HCT116 (cell line): Measurements from ENCODE around the gene RBM26. TPM values are rescaled to one million over a fixed set of nuclear protein-coding genes. Genes with fewer than 3 reads are reported as not detected.

ENCODE experiments used
- ATAC-seq: fragments of 200-7000 bp; cut with Tn5 transposase; 2 replicates; pipeline ENCODE4 v1.9.1; 2020; ENCODE audit warnings: mild to moderate bottlenecking, moderate library complexity
- BruUV-seq: library from RNA; stranded (reverse); fragments of 400-500 nt; replicated peaks from 2 replicates; lab custom pipeline; 2021; lab: Mats Ljungman, UMichigan
- CTCF ChIA-PET: fragments of 300-600 bp; sonication (Branson Sonifier 250); formaldehyde crosslinking; loops from one replicate; lab custom pipeline; 2021; ENCODE audit warnings: antibody characterized with exemption; lab: Charles Lee
- POLR2A ChIA-PET: fragments of 300-600, 350-600 bp; sonication (Branson Sonifier 250); formaldehyde crosslinking; loops from one replicate; lab custom pipeline; 2021; ENCODE audit warnings: antibody characterized with exemption; lab: Charles Lee
- RAD21 ChIA-PET, 2 experiments: fragments of 300-600 bp; sonication (Branson Sonifier 250); formaldehyde crosslinking; loops; one replicate each; lab custom pipeline; 2023; ENCODE audit warnings: low total read pairs in 2 of 2; ENCODE audit not compliant: uncharacterized antibody in 2 of 2, unreplicated experiment in 2 of 2, low non-redundant PET in 1 of 2; lab: Charles Lee
- DNase-seq: peaks from one replicate; pipeline ENCODE4 v3.0.0-alpha.2; 2010; ENCODE audit warnings: low read depth, low spot score
- H2AFZ ChIP-seq: fragments of 200-600 bp; shearing (Covaris generic), sonication (generic); 2 replicates; pipeline ENCODE4 v1.6.1; 2017; ENCODE audit warnings: low read depth, mixed run types, mixed read lengths, antibody characterized with exemption, low read length; ENCODE audit not compliant: poor library complexity, severe bottlenecking
- H3K27ac ChIP-seq: 2 replicates; pipeline ENCODE4 v1.5.1; 2012; ENCODE audit warnings: low read depth, low read length
- H3K27me3 ChIP-seq: fragments of 200-600 bp; sonication (generic); 2 replicates; pipeline ENCODE4 v1.6.1; 2016; ENCODE audit warnings: mixed run types, low read length, mixed read lengths; ENCODE audit not compliant: insufficient read depth
- H3K36me3 ChIP-seq, 2 experiments: fragments of 200-500 bp in 1 of 2; fragments of 200-600 bp in 1 of 2; sonication (Bioruptor generic) in 1 of 2; sonication (generic) in 1 of 2; 2 replicates each; pipeline versions ENCODE4 v1.5.1 to v1.6.1; 2014 to 2016; ENCODE audit warnings: low read length in 2 of 2, inconsistent platforms in 1 of 2, mixed read lengths in 1 of 2, mixed run types in 1 of 2; ENCODE audit not compliant: insufficient read depth in 2 of 2, control insufficient read depth in 1 of 2
- H3K4me1 ChIP-seq, 2 experiments: fragments of 200-600 bp in 1 of 2; sonication (generic) in 1 of 2; 2 replicates each; pipeline versions ENCODE4 v1.5.1 to v1.6.1; 2012 to 2017; ENCODE audit warnings: low read length in 2 of 2, inconsistent platforms in 1 of 2, mild to moderate bottlenecking in 1 of 2, mixed read lengths in 1 of 2, mixed run types in 1 of 2, moderate library complexity in 1 of 2; ENCODE audit not compliant: insufficient read depth in 2 of 2, control insufficient read depth in 1 of 2
- H3K4me2 ChIP-seq: fragments of 200-600 bp; sonication (generic); 2 replicates; pipeline ENCODE4 v1.6.1; 2017; ENCODE audit warnings: mixed run types, low read length, mixed read lengths
- H3K4me3 ChIP-seq, 2 experiments: fragments of 200-600 bp in 1 of 2; sonication (generic) in 1 of 2; replicated peaks in 1 of 2; 2 replicates each; pipeline ENCODE4 v1.5.1; 2011 to 2016; ENCODE audit warnings: low read length in 2 of 2, control low read depth in 1 of 2, low read depth in 1 of 2, mild to moderate bottlenecking in 1 of 2, mixed read lengths in 1 of 2, mixed run types in 1 of 2
- H3K79me2 ChIP-seq: fragments of 200-600 bp; sonication (generic); 2 replicates; pipeline ENCODE4 v1.6.1; 2017; ENCODE audit warnings: mild to moderate bottlenecking, mixed run types, low read length, moderate library complexity, mixed read lengths; ENCODE audit not compliant: insufficient read depth
- H3K9ac ChIP-seq: fragments of 200-600 bp; sonication (generic); 2 replicates; pipeline ENCODE4 v1.6.1; 2016; ENCODE audit warnings: low read length, mixed read lengths
- H3K9me2 ChIP-seq: fragments of 200-600 bp; sonication (generic), shearing (Covaris generic); 2 replicates; pipeline ENCODE4 v1.6.1; 2017; ENCODE audit warnings: mixed run types, mild to moderate bottlenecking, moderate library complexity; ENCODE audit not compliant: insufficient read depth
- H3K9me3 ChIP-seq, 2 experiments: fragments of 200-500 bp in 1 of 2; fragments of 200-600 bp in 1 of 2; sonication (Bioruptor generic) in 1 of 2; sonication (generic) in 1 of 2; 2 replicates each; pipeline ENCODE4 v1.6.1; 2014 to 2017; ENCODE audit warnings: low read length in 2 of 2, mixed read lengths in 2 of 2, inconsistent platforms in 1 of 2, low read depth in 1 of 2, mild to moderate bottlenecking in 1 of 2, mixed run types in 1 of 2, moderate library complexity in 1 of 2; ENCODE audit not compliant: control insufficient read depth in 1 of 2, insufficient read depth in 1 of 2
- H4K20me1 ChIP-seq: fragments of 200-600 bp; sonication (generic), shearing (Covaris generic); 2 replicates; pipeline ENCODE4 v1.6.1; 2017; ENCODE audit warnings: mixed run types, mild to moderate bottlenecking, moderate library complexity; ENCODE audit not compliant: insufficient read depth
- CBX3 ChIP-seq: IDR thresholded peaks from 2 replicates; pipeline ENCODE4 v1.6.1; 2012; ENCODE audit warnings: low read depth
- CEBPB ChIP-seq: IDR thresholded peaks from 2 replicates; pipeline ENCODE4 v1.6.1; 2012; ENCODE audit warnings: low read depth
- EGR1 ChIP-seq: IDR thresholded peaks from 2 replicates; pipeline ENCODE4 v1.6.1; 2012; ENCODE audit warnings: low read depth
- EZH2 ChIP-seq: fragments of 200-600 bp; sonication (generic); IDR thresholded peaks from 2 replicates; pipeline ENCODE4 v1.6.1; 2017; ENCODE audit warnings: antibody characterized with exemption, mixed run types
- FOSL1 ChIP-seq: IDR thresholded peaks from 2 replicates; pipeline ENCODE4 v1.6.1; 2012; ENCODE audit warnings: low read depth
- JUND ChIP-seq: IDR thresholded peaks from 2 replicates; pipeline ENCODE4 v1.6.1; 2012
- POLR2A ChIP-seq: IDR thresholded peaks from 2 replicates; pipeline ENCODE4 v1.7.0; 2011; ENCODE audit warnings: borderline replicate concordance; ENCODE audit not compliant: insufficient read depth, insufficient read length; ENCODE audit errors: extremely low read depth
- SIN3A ChIP-seq: IDR thresholded peaks from 2 replicates; pipeline ENCODE4 v1.6.1; 2012; ENCODE audit warnings: low read depth
- TCF7L2 ChIP-seq: IDR thresholded peaks from 2 replicates; pipeline ENCODE4 v1.7.0; 2011; ENCODE audit warnings: borderline replicate concordance, inconsistent platforms; ENCODE audit not compliant: insufficient read depth, insufficient read length; ENCODE audit errors: extremely low read depth
- YY1 ChIP-seq: IDR thresholded peaks from 2 replicates; pipeline ENCODE4 v1.6.1; 2011; ENCODE audit warnings: low read length, low read depth, moderate library complexity, mild to moderate bottlenecking; ENCODE audit not compliant: insufficient replicate concordance; ENCODE audit errors: extremely low read depth
- intact Hi-C: fragments of 100-400 bp; cut with micrococcal nuclease; formaldehyde crosslinking; loops from 2 replicates; pipeline ENCODE4 v1.10.0; 2022
- total RNA-seq: library from RNA; stranded (reverse); gene quantifications from one replicate; pipeline ENCODE4 v1.2.1, GENCODE V29; 2021; ENCODE audit not compliant: unreplicated experiment
- TF ChIP-seq, protein P1 (sequence below), 3 experiments: fragments of 200-600 bp in 1 of 3; sonication (generic) in 1 of 3; IDR thresholded peaks in 2 of 3; conservative IDR thresholded peaks in 1 of 3; 2 replicates each; pipeline ENCODE4 v1.5.1; 2012 to 2017; ENCODE audit warnings: low read depth in 2 of 3, low read length in 2 of 3, antibody characterized with exemption in 1 of 3, borderline replicate concordance in 1 of 3, control low read depth in 1 of 3, mild to moderate bottlenecking in 1 of 3, mixed read lengths in 1 of 3, mixed run types in 1 of 3, moderate library complexity in 1 of 3; ENCODE audit not compliant: insufficient read depth in 1 of 3
- TF ChIP-seq, protein P2 (sequence below): IDR thresholded peaks from 2 replicates; pipeline ENCODE4 v1.6.1; 2012
- TF ChIP-seq, protein P3 (sequence below): IDR thresholded peaks from 2 replicates; pipeline ENCODE4 v1.6.1; 2011; ENCODE audit warnings: mild to moderate bottlenecking, low read length, moderate library complexity; ENCODE audit not compliant: insufficient replicate concordance; ENCODE audit errors: extremely low read depth
- TF ChIP-seq, protein P4 (sequence below): IDR thresholded peaks from 2 replicates; pipeline ENCODE4 v1.6.1; 2012; ENCODE audit warnings: low read depth
- TF ChIP-seq, protein P5 (sequence below): IDR thresholded peaks from 2 replicates; pipeline ENCODE4 v1.6.1; 2012

RBM26 gene
- total RNA-seq, 1 experiment from 2014 or later: 52.5 TPM

DNA sequence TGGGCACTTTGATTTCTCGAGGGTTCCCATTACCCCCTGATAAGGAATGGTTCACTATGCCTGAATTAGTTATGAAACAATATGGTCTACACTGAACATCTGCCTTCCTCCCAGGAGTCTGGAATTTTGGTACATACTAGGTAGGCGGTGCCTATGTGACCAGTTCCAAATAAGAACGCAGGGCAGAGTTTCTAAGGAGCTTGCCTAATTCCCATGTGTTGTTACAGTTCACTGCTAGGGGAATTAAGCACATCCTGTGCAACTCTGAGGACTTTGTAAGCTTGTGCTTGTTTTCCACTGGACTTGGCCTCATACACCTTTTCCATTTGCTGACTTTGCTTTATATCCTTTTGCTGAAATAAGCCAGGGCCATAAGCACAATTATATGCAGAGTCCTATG, 29.2 kb downstream of the RBM26 start:
- no TSS peak for BruUV-seq
- no peak for DNase-seq
- H3K4me3 ChIP-seq: no peak overlapping the region
- H3K27me3 ChIP-seq: no peaks in the 10 kb centered on the region
- no peaks in the 10 kb centered on the region for H3K9me3 ChIP-seq
- ChIA-PET RAD21 (no interaction called here), POLR2A (no interaction called here), CTCF (no interaction called here)
- H3K27ac ChIP-seq: no peak overlapping the region
- H3K4me2 ChIP-seq: no peak overlapping the region
- intact Hi-C loops: no loop called here
- ATAC-seq: no peak
- H3K9ac ChIP-seq: no peak overlapping the region
- H2AFZ ChIP-seq: no peak overlapping the region
- H3K79me2 ChIP-seq: peaks cover 80% of the 10 kb centered on the region
- H4K20me1 ChIP-seq: no peaks in the 10 kb centered on the region
- H3K9me2 ChIP-seq: no peaks in the 10 kb centered on the region
- no peaks in the 10 kb centered on the region for H3K4me1 ChIP-seq
- H3K36me3 ChIP-seq: peaks cover 21 to 24% of the 10 kb centered on the region in 2 experiments
- TF ChIP-seq CEBPB: no peak
- TF ChIP-seq, protein P1, sequence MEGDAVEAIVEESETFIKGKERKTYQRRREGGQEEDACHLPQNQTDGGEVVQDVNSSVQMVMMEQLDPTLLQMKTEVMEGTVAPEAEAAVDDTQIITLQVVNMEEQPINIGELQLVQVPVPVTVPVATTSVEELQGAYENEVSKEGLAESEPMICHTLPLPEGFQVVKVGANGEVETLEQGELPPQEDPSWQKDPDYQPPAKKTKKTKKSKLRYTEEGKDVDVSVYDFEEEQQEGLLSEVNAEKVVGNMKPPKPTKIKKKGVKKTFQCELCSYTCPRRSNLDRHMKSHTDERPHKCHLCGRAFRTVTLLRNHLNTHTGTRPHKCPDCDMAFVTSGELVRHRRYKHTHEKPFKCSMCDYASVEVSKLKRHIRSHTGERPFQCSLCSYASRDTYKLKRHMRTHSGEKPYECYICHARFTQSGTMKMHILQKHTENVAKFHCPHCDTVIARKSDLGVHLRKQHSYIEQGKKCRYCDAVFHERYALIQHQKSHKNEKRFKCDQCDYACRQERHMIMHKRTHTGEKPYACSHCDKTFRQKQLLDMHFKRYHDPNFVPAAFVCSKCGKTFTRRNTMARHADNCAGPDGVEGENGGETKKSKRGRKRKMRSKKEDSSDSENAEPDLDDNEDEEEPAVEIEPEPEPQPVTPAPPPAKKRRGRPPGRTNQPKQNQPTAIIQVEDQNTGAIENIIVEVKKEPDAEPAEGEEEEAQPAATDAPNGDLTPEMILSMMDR (IDR thresholded peaks at IDR 0.05 in 2 of 3, conservative IDR thresholded peaks at IDR 0.05 in 1 of 3; ENCODE audit: borderline replicate concordance in 1 of 3, insufficient read depth in 1 of 3, low read depth in 2 of 3, low read length in 2 of 3): no peak
- no peak for TF ChIP-seq CBX3
- TF ChIP-seq, protein P2, sequence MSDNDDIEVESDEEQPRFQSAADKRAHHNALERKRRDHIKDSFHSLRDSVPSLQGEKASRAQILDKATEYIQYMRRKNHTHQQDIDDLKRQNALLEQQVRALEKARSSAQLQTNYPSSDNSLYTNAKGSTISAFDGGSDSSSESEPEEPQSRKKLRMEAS: no peak
- TF ChIP-seq, protein P3, sequence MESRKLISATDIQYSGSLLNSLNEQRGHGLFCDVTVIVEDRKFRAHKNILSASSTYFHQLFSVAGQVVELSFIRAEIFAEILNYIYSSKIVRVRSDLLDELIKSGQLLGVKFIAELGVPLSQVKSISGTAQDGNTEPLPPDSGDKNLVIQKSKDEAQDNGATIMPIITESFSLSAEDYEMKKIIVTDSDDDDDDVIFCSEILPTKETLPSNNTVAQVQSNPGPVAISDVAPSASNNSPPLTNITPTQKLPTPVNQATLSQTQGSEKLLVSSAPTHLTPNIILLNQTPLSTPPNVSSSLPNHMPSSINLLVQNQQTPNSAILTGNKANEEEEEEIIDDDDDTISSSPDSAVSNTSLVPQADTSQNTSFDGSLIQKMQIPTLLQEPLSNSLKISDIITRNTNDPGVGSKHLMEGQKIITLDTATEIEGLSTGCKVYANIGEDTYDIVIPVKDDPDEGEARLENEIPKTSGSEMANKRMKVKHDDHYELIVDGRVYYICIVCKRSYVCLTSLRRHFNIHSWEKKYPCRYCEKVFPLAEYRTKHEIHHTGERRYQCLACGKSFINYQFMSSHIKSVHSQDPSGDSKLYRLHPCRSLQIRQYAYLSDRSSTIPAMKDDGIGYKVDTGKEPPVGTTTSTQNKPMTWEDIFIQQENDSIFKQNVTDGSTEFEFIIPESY: no peak
- no peak for TF ChIP-seq YY1
- TF ChIP-seq, protein P4, sequence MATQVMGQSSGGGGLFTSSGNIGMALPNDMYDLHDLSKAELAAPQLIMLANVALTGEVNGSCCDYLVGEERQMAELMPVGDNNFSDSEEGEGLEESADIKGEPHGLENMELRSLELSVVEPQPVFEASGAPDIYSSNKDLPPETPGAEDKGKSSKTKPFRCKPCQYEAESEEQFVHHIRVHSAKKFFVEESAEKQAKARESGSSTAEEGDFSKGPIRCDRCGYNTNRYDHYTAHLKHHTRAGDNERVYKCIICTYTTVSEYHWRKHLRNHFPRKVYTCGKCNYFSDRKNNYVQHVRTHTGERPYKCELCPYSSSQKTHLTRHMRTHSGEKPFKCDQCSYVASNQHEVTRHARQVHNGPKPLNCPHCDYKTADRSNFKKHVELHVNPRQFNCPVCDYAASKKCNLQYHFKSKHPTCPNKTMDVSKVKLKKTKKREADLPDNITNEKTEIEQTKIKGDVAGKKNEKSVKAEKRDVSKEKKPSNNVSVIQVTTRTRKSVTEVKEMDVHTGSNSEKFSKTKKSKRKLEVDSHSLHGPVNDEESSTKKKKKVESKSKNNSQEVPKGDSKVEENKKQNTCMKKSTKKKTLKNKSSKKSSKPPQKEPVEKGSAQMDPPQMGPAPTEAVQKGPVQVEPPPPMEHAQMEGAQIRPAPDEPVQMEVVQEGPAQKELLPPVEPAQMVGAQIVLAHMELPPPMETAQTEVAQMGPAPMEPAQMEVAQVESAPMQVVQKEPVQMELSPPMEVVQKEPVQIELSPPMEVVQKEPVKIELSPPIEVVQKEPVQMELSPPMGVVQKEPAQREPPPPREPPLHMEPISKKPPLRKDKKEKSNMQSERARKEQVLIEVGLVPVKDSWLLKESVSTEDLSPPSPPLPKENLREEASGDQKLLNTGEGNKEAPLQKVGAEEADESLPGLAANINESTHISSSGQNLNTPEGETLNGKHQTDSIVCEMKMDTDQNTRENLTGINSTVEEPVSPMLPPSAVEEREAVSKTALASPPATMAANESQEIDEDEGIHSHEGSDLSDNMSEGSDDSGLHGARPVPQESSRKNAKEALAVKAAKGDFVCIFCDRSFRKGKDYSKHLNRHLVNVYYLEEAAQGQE: no peak
- TF ChIP-seq TCF7L2: no peak
- TF ChIP-seq, protein P5, sequence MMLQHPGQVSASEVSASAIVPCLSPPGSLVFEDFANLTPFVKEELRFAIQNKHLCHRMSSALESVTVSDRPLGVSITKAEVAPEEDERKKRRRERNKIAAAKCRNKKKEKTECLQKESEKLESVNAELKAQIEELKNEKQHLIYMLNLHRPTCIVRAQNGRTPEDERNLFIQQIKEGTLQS: no peak
- no peak for TF ChIP-seq SIN3A
- no peak for TF ChIP-seq JUND
- TF ChIP-seq POLR2A: no peak
- no peak for TF ChIP-seq FOSL1
- no peak for TF ChIP-seq EGR1
- TF ChIP-seq EZH2: no peak
- TF ChIP-seq, all 23 proteins: peak for 0
